ENCODE results near the gene HSPA4.
A peak's percentile ranks its signal among the peaks of the same experiment; 100 is the strongest.

HSPA4 gene

DNA sequence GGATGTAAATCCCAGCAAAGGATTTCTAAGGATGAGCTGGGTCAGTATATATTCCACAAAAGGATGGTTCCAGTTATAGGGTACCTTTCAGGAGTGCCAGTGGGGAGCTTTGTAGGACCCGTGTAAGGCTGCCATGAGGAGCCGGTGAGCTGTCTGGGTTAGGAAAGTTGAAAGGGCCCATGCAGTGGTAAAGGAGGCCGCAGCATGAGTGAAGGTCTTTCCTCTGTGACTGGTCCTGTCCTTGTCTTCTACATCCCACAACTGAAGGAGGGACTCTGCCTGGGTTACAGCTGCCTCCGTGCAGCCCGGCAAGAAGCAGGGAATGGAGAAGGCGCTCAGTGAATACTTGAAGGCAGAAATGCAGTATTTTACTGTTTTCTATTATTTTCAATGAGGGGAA lies 58.9 kb downstream of the HSPA4 start:
- no peak for TF ChIP-seq CTCF (IDR thresholded peaks at IDR 0.05; ENCODE audit: insufficient read depth, low read depth, low read length, missing control alignments)
- no peak overlapping the region for H3K4me3 ChIP-seq (ENCODE audit: low read depth, low read length)
- no peak for DNase-seq (ENCODE audit: low read depth)

- DNase-seq (ENCODE audit: low read depth), result peak; percentile 88
- no peak overlapping the region for H3K4me3 ChIP-seq (ENCODE audit: low read depth, low read length)
- peak; percentile 89 for TF ChIP-seq CTCF (IDR thresholded peaks at IDR 0.05; ENCODE audit: insufficient read depth, low read depth, low read length, missing control alignments)
These were observed 59.5 kb downstream of the HSPA4 start for GRCh38 chr5:133111299-133111698.

DNA sequence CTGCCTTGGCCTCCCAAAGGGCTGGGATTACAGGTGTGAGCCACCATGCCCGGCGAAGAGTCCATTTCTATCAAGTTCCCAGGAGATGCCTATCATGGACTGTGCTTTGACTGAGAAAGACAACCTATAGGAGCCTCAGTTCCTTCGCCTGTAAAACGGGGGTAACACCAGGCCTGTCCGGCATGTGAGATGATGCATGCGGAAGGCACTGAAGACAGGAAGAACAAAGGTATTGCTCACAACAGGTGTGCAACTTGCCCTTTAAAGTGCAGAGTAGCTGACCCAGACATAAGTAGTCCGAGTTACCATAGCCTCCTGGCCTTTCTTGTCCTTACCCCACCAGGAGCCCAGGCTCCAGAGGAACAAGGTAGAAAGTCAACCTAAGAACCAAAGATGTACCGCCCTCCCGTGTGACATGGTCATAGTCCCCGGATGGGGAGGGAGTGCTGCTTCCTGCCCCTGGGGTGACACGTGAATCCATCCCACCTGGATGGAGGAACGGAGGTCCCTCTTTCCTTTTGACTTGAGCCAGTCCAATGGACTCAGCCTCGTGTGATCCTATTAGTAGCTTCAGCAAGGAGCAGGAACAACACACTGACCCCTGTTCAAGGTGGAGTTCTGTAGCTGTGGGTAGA lies 60.3 kb downstream of the HSPA4 start:
- no peak for DNase-seq (ENCODE audit: low read depth)
- no peak overlapping the region for H3K4me3 ChIP-seq (ENCODE audit: low read depth, low read length)
- no peak for TF ChIP-seq CTCF (IDR thresholded peaks at IDR 0.05; ENCODE audit: insufficient read depth, low read depth, low read length, missing control alignments)

DNA sequence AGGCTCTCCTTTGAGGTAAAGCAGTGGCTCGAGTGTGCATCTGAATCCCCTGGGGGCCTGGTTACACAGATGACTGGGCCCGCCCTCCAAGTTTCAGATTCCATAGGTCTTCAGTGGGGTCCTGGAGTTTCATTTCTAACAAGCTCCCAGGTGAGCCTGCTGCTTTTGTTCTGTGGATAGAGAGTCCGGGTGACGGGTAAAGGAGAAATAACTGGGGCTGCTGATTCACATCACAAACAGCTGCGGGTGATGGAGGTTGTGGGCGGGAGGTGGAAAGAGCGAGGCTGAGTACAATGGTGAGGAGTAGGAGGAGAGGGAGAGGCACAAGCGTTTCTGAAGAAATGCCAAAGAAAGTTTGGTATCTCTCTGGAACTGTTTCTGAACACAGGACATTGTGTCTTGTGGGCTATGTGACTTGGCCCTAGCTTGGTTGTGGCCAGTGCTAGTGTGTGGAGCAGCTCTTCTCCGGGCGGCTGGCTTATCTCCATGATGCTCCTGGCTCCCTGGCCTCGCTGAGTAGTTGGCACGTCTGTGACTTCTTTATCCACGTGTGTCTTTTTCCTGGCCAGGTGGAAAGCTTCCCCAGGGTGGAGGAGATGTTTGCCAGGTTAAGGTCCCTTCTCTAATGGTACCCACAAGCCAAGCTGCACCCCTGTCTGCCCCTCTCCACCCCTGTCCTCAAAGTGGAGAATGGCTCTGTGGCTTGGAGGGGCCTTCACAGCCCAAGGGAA lies 61.7 kb downstream of the HSPA4 start:
- no peak overlapping the region for H3K4me3 ChIP-seq (ENCODE audit: low read depth, low read length)
- DNase-seq (ENCODE audit: low read depth), result peak; percentile 23
- TF ChIP-seq CTCF (IDR thresholded peaks at IDR 0.05; ENCODE audit: insufficient read depth, low read depth, low read length, missing control alignments), result no peak

DNA sequence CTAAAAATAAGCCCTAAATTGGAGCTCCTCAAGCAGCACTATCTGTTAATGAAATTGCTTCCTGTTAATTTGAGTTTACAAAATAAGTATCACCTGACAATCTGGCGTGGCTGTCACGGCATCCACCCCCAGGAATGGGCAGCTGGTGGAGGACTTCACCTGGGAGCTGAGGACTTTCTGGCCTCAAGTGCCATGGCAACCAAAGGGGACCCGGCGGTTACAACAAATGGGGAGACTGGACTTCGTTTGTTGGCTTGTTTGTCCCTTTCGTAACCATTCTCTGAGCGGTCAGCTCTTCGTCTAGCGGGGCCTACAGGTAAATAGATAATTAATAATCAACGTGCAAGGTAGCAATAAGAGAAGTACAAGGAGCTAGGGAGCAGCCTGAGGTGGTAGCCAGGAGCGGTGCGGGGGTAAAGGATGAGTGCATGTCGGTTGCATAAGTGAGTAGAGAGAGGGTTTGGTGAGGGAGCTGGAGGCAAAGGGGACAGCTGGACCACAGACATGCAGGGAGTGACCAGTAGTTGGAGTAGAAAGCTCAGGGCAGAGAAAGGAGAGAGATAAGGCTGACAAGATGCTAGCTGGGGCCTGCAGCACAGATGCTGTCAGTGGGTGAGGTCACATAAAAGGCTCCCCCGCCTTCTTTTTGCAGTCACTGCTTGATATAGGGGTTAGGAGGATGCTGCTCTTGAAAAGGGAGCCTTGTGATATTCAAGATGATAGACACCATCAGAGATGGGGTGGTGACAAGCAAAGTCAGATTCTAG lies 62.5 kb downstream of the HSPA4 start:
- TF ChIP-seq CTCF (IDR thresholded peaks at IDR 0.05; ENCODE audit: insufficient read depth, low read depth, low read length, missing control alignments), result no peak
- DNase-seq (ENCODE audit: low read depth), result no peak

DNA sequence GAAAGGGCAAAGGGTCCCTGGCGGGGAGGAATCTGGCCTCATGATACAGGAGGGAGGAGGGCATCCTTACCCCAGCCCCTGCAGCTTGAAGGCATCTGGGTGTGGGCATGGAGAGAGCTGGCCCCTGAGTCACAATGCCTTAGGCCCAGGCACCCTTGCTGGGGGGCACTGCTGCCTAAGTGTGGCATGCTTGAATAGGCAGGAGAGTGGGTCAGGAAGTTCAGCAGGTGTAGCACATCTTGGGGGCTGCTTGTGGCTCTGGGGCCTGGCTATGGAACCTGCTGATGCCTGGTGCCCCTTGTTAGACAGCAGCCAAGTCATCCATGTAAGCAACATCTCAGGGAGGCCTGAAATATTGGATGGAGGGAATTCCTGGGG lies 63.1 kb downstream of the HSPA4 start:
- no peak for DNase-seq (ENCODE audit: low read depth)
- H3K4me3 ChIP-seq (ENCODE audit: low read depth, low read length), result no peak overlapping the region
- TF ChIP-seq CTCF (IDR thresholded peaks at IDR 0.05; ENCODE audit: insufficient read depth, low read depth, low read length, missing control alignments), result no peak

More for the DNA sequence above, 62.5 kb downstream of the HSPA4 start:
- H3K4me3 ChIP-seq (ENCODE audit: low read depth, low read length), result no peak overlapping the region
